Activated CD4-positive, alpha-beta T cell treated with anti-CD3 and anti-CD28 coated beads, Interleukin-2, Interleukin-4, amounts not matched to agents 100 ng/mL and 50 ng/mL, durations not matched to agents 16 hours and 8 hours (primary cell): ENCODE data around the gene TMEM229B.

ENCODE experiments used
- DNase-seq: peaks from one replicate; pipeline ENCODE4 v3.0.0-alpha.2; 2020; ENCODE audit warnings: low spot score

Gene TMEM229B

GRCh38 chr14:67421356-67422224 is 66.9 kb downstream of the TMEM229B start:
- no peak for DNase-seq
